RWPE1 (cell line): ENCODE results near the gene MDC1.
A peak's percentile ranks its signal among the peaks of the same experiment; 100 is the strongest.
"Not testable (repeated sequence)": the region's sequence is repeated elsewhere in the genome, so short reads cannot be mapped to it uniquely, and the experiment has no call there.

Source experiments
- CTCF ChIA-PET: fragments of 350-600 bp; sonication (Branson Sonifier 250); formaldehyde crosslinking; extraction: SDS; loops from one replicate; lab custom pipeline; 2021; lab: Yijun Ruan, JAX
- POLR2A ChIA-PET: fragments of 400-600 bp; formaldehyde crosslinking; extraction: SDS; loops from one replicate; lab custom pipeline; 2020; ENCODE audit warnings: antibody characterized with exemption; ENCODE audit not compliant: low non-redundant PET; lab: Yijun Ruan, JAX
- DNase-seq: peaks from one replicate; pipeline ENCODE4 v3.0.0; 2012; ENCODE audit warnings: low spot score
- H3K27ac ChIP-seq: fragments of 450-650 bp; 2 replicates; pipeline ENCODE4 v1.5.1; 2017
- CTCF ChIP-seq: fragments of 450-650 bp; conservative IDR thresholded peaks from 2 replicates; pipeline ENCODE4 v1.5.1; 2017; ENCODE audit warnings: low read depth, mild to moderate bottlenecking

The MDC1 gene

DNA sequence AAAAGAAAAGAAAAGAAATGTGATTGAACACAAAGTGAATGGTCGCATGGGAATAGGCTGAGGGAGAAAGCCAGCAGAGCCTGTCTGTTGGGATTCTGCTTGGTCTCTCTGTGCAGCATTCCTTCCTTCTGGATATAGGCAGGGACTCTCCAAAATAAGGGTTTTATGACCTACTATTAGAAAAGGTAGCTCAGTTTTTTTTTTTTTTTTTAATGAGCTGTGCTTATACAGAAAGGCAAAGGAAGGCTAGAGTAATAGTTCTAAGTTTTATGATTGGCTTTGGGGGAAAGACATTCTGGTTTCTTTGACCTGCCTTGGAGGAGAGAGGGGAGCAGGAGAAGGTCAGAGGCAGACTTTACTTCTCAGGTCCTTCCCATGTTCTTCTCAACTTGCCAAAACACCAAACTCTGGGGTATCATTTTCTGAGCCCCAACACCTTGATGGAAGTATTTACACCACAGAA is 46.1 kb upstream of the MDC1 start:
- ChIA-PET CTCF (interaction anchor here (0.7 kb wide), 2 partner anchors 64 to 118 kb away, joined by 3 to 5 read pairs; no protein-coding TSS in a partner anchor), POLR2A (interaction anchor here (1.0 kb wide), 1 partner anchor 21 kb away, joined by 4 read pairs; no protein-coding TSS in a partner anchor)
- no peak for DNase-seq
- H3K27ac ChIP-seq, result no peak overlapping the region
- TF ChIP-seq CTCF, result no peak

GRCh38 chr6:30761791-30762429 is 44.8 kb upstream of the MDC1 start:
- H3K27ac ChIP-seq, result peak overlapping the region; percentile 17; the same call in 1 of the 2 replicates
- no peak for TF ChIP-seq CTCF
- ChIA-PET POLR2A (no interaction called here), CTCF (interaction anchor here (1.1 kb wide), 1 partner anchor 31 kb away, joined by 4 read pairs; no protein-coding TSS in a partner anchor)
- DNase-seq, result no peak

DNA sequence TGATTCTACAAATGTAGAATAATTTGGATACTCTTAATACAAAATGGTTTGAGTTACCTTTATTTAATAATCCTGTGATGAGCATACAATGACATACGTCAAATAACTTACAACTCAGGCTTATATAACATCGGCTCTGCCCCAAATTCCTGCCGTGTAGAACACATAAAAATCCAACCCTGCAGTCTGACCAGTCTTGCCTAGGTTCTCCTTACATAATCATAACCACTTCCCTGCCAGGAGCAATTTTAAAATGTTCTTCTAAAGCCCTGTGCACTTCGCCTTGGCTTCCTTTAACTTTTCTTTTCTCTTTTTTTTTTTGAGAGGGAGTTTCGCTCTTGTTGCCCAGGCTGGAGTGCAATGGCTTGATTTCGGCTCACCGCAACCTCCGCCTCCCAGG is 43.5 kb upstream of the MDC1 start:
- peak overlapping the region; percentile 42 for H3K27ac ChIP-seq
- no peak for TF ChIP-seq CTCF
- DNase-seq, result no peak
- POLR2A ChIA-PET, result no interaction called here
- CTCF ChIA-PET, result no interaction called here

GRCh38 chr6:30759575-30760239 is 42.6 kb upstream of the MDC1 start:
- no peak for TF ChIP-seq CTCF
- POLR2A ChIA-PET, result no interaction called here
- DNase-seq, result peak; percentile 68
- no peak overlapping the region for H3K27ac ChIP-seq
- CTCF ChIA-PET, result interaction anchor here (0.6 kb wide), 1 partner anchor 118 kb away, joined by 3 read pairs; no protein-coding TSS in a partner anchor

- ChIA-PET CTCF (interaction anchor here (0.6 kb wide), 1 partner anchor 17 kb away, joined by 8 read pairs; no protein-coding TSS in a partner anchor), POLR2A (interaction anchor here (0.6 kb wide), 1 partner anchor 55 kb away, joined by 3 read pairs; no protein-coding TSS in a partner anchor)
- H3K27ac ChIP-seq, result no peak overlapping the region
- DNase-seq, result no peak
- TF ChIP-seq CTCF, result no peak
Observed at GRCh38 chr6:30757261-30757904, 40.3 kb upstream of the MDC1 start.

DNA sequence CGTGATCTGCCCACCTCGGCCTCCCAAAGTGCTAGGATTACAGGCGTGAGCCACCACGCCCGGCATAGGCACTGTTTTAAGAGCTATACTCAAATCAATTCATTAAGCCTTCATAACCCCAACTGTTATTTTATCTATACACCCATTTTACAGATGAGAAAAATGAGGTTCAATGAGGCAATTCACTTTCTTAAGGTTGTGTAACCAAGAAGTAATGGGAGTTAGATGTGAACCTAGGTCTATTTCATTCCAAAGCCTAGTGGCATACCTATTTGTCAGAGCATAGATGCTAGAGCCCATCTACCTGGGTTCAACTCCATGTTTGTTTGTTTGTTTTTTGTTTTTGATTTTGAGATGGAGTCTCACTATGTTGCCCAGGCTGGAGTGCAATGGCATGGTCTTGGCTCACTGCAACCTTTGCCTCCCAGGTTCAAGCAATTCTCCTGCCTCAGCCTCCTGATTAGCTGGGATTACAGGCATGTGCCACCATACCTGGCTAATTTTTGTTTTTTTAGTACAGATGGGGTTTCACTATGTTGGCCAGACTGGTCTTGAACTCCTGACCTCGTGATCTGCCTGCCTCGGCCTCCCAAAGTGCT is 39.4 kb upstream of the MDC1 start:
- H3K27ac ChIP-seq, DNase-seq, POLR2A ChIA-PET: not testable (repeated sequence)
- CTCF ChIA-PET, result interaction anchor here (0.6 kb wide), 3 partner anchors 18 to 217 kb away, joined by 3 to 8 read pairs (median 4); no protein-coding TSS in a partner anchor
